ENCODE results near the gene OR56B4.

Gene OR56B4

GRCh38 chr11:6084587-6084986 lies 22.9 kb upstream of the OR56B4 start:
- Histone ChIP-seq H3K9me2 (replicated peaks; ENCODE audit: insufficient read depth, low read length) (no peaks in the 10 kb centered on the region), H3K9me3 (ENCODE audit: insufficient read depth, low read length) (no peaks in the 10 kb centered on the region), H3K27ac (ENCODE audit: low read depth, low read length) (no peak overlapping the region), H3K27me3 (ENCODE audit: low read length) (no peaks in the 10 kb centered on the region), H4K20me1 (ENCODE audit: low read depth, low read length) (no peaks in the 10 kb centered on the region), H2AFZ (ENCODE audit: low read depth, low read length, severe bottlenecking) (no peak overlapping the region), H3K79me2 (ENCODE audit: insufficient read depth, low read length) (no peaks in the 10 kb centered on the region), H3K9ac (ENCODE audit: low read length) (no peak overlapping the region), H3K4me2 (ENCODE audit: low read depth, low read length, poor library complexity, severe bottlenecking) (no peak overlapping the region), H3F3A (ENCODE audit: insufficient read depth) (no peaks in the 10 kb centered on the region), H3K36me3 (ENCODE audit: low read length) (no peaks in the 10 kb centered on the region), H3K4me3 (ENCODE audit: insufficient read depth, low read length, poor library complexity, severe bottlenecking) (no peak overlapping the region)
- TF ChIP-seq, protein P1, sequence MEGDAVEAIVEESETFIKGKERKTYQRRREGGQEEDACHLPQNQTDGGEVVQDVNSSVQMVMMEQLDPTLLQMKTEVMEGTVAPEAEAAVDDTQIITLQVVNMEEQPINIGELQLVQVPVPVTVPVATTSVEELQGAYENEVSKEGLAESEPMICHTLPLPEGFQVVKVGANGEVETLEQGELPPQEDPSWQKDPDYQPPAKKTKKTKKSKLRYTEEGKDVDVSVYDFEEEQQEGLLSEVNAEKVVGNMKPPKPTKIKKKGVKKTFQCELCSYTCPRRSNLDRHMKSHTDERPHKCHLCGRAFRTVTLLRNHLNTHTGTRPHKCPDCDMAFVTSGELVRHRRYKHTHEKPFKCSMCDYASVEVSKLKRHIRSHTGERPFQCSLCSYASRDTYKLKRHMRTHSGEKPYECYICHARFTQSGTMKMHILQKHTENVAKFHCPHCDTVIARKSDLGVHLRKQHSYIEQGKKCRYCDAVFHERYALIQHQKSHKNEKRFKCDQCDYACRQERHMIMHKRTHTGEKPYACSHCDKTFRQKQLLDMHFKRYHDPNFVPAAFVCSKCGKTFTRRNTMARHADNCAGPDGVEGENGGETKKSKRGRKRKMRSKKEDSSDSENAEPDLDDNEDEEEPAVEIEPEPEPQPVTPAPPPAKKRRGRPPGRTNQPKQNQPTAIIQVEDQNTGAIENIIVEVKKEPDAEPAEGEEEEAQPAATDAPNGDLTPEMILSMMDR (IDR thresholded peaks at IDR 0.05; ENCODE audit: insufficient read depth, low read length, poor library complexity, severe bottlenecking): no peak
- no peak for TF ChIP-seq EZH2phosphoT487 (conservative IDR thresholded peaks at IDR 0.05; ENCODE audit: low read length)

DNA sequence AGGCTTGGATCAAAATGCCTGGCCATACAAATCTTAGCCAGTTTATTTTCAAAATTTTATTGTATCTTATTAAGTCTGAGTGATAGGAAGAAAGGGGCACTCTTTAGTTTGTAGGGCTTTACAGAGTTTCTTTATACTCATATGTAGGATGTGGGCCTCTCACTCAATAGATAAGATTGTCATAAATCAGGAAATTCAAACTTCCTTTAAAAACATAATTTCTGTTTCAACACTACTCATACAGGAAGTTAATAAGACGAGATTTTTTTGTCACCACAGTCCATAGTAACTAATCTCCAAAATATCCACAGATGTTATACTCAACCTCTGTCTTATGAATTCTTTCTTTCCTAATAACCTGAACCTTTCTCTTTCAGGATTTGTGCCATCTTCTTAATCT lies 13.3 kb upstream of the OR56B4 start:
- no peaks in the 10 kb centered on the region for H3K9me3 ChIP-seq (ENCODE audit: insufficient read depth, low read length)
- H3K9ac ChIP-seq (ENCODE audit: low read length): no peak overlapping the region
- H3K4me3 ChIP-seq (ENCODE audit: insufficient read depth, low read length, poor library complexity, severe bottlenecking): no peak overlapping the region
- H3K36me3 ChIP-seq (ENCODE audit: low read length): no peaks in the 10 kb centered on the region
- no peak overlapping the region for H2AFZ ChIP-seq (ENCODE audit: low read depth, low read length, severe bottlenecking)
- H3K27me3 ChIP-seq (ENCODE audit: low read length): no peaks in the 10 kb centered on the region; the same call in 1 of the 2 replicates
- no peaks in the 10 kb centered on the region for H3K79me2 ChIP-seq (ENCODE audit: insufficient read depth, low read length)
- H4K20me1 ChIP-seq (ENCODE audit: low read depth, low read length): no peaks in the 10 kb centered on the region
- no peaks in the 10 kb centered on the region for H3K9me2 ChIP-seq (replicated peaks; ENCODE audit: insufficient read depth, low read length)
- no peak for TF ChIP-seq EZH2phosphoT487 (conservative IDR thresholded peaks at IDR 0.05; ENCODE audit: low read length)
- TF ChIP-seq, protein P1 (IDR thresholded peaks at IDR 0.05; ENCODE audit: insufficient read depth, low read length, poor library complexity, severe bottlenecking): no peak
- H3K4me2 ChIP-seq (ENCODE audit: low read depth, low read length, poor library complexity, severe bottlenecking): no peak overlapping the region
- H3F3A ChIP-seq (ENCODE audit: insufficient read depth): no peaks in the 10 kb centered on the region
- H3K27ac ChIP-seq (ENCODE audit: low read depth, low read length): no peak overlapping the region

DNA sequence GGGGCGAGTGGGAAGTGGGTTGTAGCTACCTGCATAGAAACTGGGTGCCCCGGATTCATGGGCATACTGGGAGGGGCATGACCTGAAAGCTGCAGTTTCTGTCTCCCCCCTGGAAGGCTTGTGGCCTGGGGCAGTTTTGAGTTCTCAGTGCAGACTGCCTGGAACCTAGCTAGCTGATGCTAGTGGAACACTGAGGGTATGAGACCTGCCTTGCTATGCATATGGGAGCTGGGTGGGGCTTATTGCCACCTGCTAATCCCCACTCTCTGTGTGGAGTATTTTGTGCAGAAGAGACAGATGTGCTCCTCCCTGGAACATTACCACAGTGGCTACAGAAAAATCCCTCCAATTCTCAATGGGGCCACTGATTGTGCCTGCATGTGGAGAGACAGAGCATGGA lies 11.7 kb upstream of the OR56B4 start:
- Histone ChIP-seq H3K27ac (ENCODE audit: low read depth, low read length) (no peak overlapping the region), H3F3A (ENCODE audit: insufficient read depth) (no peaks in the 10 kb centered on the region), H3K36me3 (ENCODE audit: low read length) (no peaks in the 10 kb centered on the region), H3K4me2 (ENCODE audit: low read depth, low read length, poor library complexity, severe bottlenecking) (no peak overlapping the region), H3K9me3 (ENCODE audit: insufficient read depth, low read length) (no peaks in the 10 kb centered on the region), H3K9ac (ENCODE audit: low read length) (no peak overlapping the region), H3K27me3 (ENCODE audit: low read length) (no peaks in the 10 kb centered on the region; the same call in 1 of the 2 replicates), H3K9me2 (replicated peaks; ENCODE audit: insufficient read depth, low read length) (no peaks in the 10 kb centered on the region), H3K4me3 (ENCODE audit: insufficient read depth, low read length, poor library complexity, severe bottlenecking) (no peak overlapping the region), H2AFZ (ENCODE audit: low read depth, low read length, severe bottlenecking) (no peak overlapping the region), H4K20me1 (ENCODE audit: low read depth, low read length) (no peaks in the 10 kb centered on the region), H3K79me2 (ENCODE audit: insufficient read depth, low read length) (no peaks in the 10 kb centered on the region)
- no peak for TF ChIP-seq EZH2phosphoT487 (conservative IDR thresholded peaks at IDR 0.05; ENCODE audit: low read length)

- H3K9me2 ChIP-seq (replicated peaks; ENCODE audit: insufficient read depth, low read length): no peaks in the 10 kb centered on the region
- no peaks in the 10 kb centered on the region for H3F3A ChIP-seq (ENCODE audit: insufficient read depth)
- H3K4me3 ChIP-seq (ENCODE audit: insufficient read depth, low read length, poor library complexity, severe bottlenecking): no peak overlapping the region
- H2AFZ ChIP-seq (ENCODE audit: low read depth, low read length, severe bottlenecking): no peak overlapping the region
- H3K9ac ChIP-seq (ENCODE audit: low read length): no peak overlapping the region
- no peak overlapping the region for H3K4me2 ChIP-seq (ENCODE audit: low read depth, low read length, poor library complexity, severe bottlenecking)
- H3K79me2 ChIP-seq (ENCODE audit: insufficient read depth, low read length): no peaks in the 10 kb centered on the region
- H3K9me3 ChIP-seq (ENCODE audit: insufficient read depth, low read length): no peaks in the 10 kb centered on the region
- H4K20me1 ChIP-seq (ENCODE audit: low read depth, low read length): no peaks in the 10 kb centered on the region; the same call in 1 of the 2 replicates
- no peak overlapping the region for H3K27ac ChIP-seq (ENCODE audit: low read depth, low read length)
- TF ChIP-seq, protein P1 (IDR thresholded peaks at IDR 0.05; ENCODE audit: insufficient read depth, low read length, poor library complexity, severe bottlenecking): no peak
- TF ChIP-seq EZH2phosphoT487 (conservative IDR thresholded peaks at IDR 0.05; ENCODE audit: low read length): no peak
- no peaks in the 10 kb centered on the region; the same call in 1 of the 2 replicates for H3K27me3 ChIP-seq (ENCODE audit: low read length)
- no peaks in the 10 kb centered on the region for H3K36me3 ChIP-seq (ENCODE audit: low read length)
Measured at GRCh38 chr11:6096417-6096816, 11.1 kb upstream of the OR56B4 start.

Data from SU-DHL-6 (cell line).